Type B pancreatic cell (in vitro differentiated cells): ENCODE measurements around the gene SCAP. TPM values are rescaled to one million over a fixed set of nuclear protein-coding genes. Genes with fewer than 3 reads are reported as not detected.

Experiments used
- DNase-seq: peaks from one replicate; pipeline ENCODE4 v3.0.0; 2021; ENCODE audit warnings: mixed read lengths; ENCODE audit not compliant: unreplicated experiment; ENCODE audit errors: extremely low spot score
- H3K27ac Mint-ChIP-seq: 2 replicates; pipeline ENCODE4 v1.8.0; 2021; ENCODE audit warnings: mild to moderate bottlenecking, mixed read lengths
- H3K27me3 Mint-ChIP-seq: 2 replicates; pipeline ENCODE4 v1.8.0; 2021; ENCODE audit warnings: mixed read lengths
- H3K36me3 Mint-ChIP-seq: 2 replicates; pipeline ENCODE4 v1.8.0; 2021; ENCODE audit warnings: mixed read lengths
- H3K4me1 Mint-ChIP-seq: one replicate; pipeline ENCODE4 v1.8.0; 2021; ENCODE audit warnings: mixed read lengths; ENCODE audit not compliant: unreplicated experiment
- H3K4me3 Mint-ChIP-seq: 2 replicates; pipeline ENCODE4 v1.8.0; 2021; ENCODE audit warnings: mild to moderate bottlenecking, mixed read lengths
- H3K9me3 Mint-ChIP-seq: 2 replicates; pipeline ENCODE4 v1.8.0; 2021; ENCODE audit warnings: mixed read lengths
- total RNA-seq: library from RNA; stranded (reverse); gene quantifications from 2 replicates; pipeline ENCODE4 v1.2.1, GENCODE V29; 2021; ENCODE audit warnings: low replicate concordance
- TF ChIP-seq, protein P1 (sequence below): fragments of 200-600 bp; sonication (generic); conservative IDR thresholded peaks from 2 replicates; pipeline ENCODE4 v1.5.0; 2021; ENCODE audit warnings: antibody characterized with exemption, mild to moderate bottlenecking

The SCAP gene
- total RNA-seq, 1 donor from 2014 or later, result 106 TPM

DNA sequence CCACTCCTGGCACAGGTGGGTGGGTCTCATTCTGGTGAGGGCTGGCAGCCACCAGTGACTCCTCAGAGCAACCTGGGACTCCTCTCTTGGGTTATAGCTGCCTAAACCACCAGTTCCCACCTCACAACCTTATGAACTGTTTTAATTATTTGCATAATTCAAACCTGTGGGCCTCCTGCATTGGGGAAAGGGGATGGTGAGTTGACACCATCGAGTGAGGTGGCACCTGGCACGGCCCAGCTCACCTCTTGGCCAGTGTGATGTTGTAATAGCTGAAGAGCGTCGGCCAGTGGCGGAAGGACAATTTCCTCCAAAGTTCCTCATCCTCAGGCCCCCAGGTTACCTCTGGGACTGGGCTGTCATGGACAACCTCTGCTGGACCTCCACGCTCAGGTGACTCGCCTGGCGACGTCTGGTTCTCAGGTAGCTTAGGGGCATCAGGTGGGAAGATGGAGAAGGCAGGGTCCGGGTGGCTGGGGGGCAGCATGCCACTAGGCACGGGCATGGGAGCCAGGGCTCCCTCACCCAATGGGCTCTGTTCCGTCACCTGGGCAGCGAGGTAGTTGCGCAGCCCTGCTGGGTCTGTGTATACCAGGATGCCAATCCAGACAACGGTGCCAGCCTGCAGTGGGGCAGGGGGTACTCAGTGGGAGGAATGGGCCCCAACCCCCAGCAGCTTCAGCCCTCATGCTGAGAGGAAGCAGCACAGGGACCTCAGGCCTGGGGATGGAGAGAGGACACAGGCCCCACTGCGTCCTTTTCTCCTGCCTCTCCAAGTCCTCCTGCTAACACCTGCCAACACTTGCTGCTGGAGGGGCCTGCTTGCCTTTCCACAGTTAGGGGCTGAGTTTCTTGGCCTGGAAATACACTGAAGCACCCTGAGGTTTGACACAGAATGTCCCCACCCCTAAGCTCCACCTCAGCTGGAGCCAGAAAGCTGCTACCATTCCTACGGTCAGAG lies 56.4 kb downstream of the SCAP start:
- H3K36me3 Mint-ChIP-seq, result peaks cover 9% of the 10 kb centered on the region
- H3K27ac Mint-ChIP-seq, result peak overlapping the region; percentile 50
- H3K27me3 Mint-ChIP-seq, result no peaks in the 10 kb centered on the region
- H3K9me3 Mint-ChIP-seq, result no peaks in the 10 kb centered on the region
- TF ChIP-seq, protein P1, sequence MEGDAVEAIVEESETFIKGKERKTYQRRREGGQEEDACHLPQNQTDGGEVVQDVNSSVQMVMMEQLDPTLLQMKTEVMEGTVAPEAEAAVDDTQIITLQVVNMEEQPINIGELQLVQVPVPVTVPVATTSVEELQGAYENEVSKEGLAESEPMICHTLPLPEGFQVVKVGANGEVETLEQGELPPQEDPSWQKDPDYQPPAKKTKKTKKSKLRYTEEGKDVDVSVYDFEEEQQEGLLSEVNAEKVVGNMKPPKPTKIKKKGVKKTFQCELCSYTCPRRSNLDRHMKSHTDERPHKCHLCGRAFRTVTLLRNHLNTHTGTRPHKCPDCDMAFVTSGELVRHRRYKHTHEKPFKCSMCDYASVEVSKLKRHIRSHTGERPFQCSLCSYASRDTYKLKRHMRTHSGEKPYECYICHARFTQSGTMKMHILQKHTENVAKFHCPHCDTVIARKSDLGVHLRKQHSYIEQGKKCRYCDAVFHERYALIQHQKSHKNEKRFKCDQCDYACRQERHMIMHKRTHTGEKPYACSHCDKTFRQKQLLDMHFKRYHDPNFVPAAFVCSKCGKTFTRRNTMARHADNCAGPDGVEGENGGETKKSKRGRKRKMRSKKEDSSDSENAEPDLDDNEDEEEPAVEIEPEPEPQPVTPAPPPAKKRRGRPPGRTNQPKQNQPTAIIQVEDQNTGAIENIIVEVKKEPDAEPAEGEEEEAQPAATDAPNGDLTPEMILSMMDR, result no peak
- no peak for DNase-seq
- peaks cover 7% of the 10 kb centered on the region for H3K4me1 Mint-ChIP-seq
- H3K4me3 Mint-ChIP-seq, result no peak overlapping the region

GRCh38 chr3:47418167-47419082 lies 57.3 kb downstream of the SCAP start:
- no peak for DNase-seq
- Mint-ChIP-seq H3K27ac (peak overlapping the region; percentile 50), H3K4me3 (no peak overlapping the region), H3K4me1 (peaks cover 7% of the 10 kb centered on the region), H3K27me3 (no peaks in the 10 kb centered on the region), H3K9me3 (no peaks in the 10 kb centered on the region), H3K36me3 (peaks cover 10% of the 10 kb centered on the region)
- TF ChIP-seq, protein P1, result peak; percentile 49

DNA sequence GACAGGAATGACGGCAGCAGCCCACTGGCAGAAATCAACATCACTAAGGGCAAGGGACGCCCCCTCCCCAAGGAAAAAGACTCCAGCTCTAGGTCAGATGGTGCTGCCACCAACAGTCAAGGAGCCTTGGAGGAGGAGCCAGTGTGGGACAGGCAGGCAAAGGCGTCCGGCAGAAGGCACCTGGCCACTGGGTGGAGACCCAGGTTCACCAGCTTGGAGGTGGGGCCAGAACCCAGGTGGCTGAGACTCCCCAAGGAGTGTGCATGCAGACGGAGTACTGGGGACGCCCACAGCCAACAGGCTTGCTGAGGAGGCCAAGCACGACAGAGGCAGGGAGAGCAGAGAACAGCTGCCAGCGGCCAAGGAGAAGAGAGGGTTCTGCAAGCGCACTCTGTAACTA lies 59.7 kb downstream of the SCAP start:
- Mint-ChIP-seq H3K9me3 (no peaks in the 10 kb centered on the region), H3K36me3 (peaks cover 16% of the 10 kb centered on the region)

GRCh38 chr3:47414666-47415587 lies 60.8 kb downstream of the SCAP start:
- TF ChIP-seq, protein P1, result no peak
- H3K27me3 Mint-ChIP-seq, result no peaks in the 10 kb centered on the region
- DNase-seq, result no peak
- H3K36me3 Mint-ChIP-seq, result peaks cover 14% of the 10 kb centered on the region
- H3K4me3 Mint-ChIP-seq, result no peak overlapping the region
- peak overlapping the region; percentile 41 for H3K27ac Mint-ChIP-seq
- H3K9me3 Mint-ChIP-seq, result no peaks in the 10 kb centered on the region
- H3K4me1 Mint-ChIP-seq, result peaks cover 4% of the 10 kb centered on the region

More for the DNA sequence above, 59.7 kb downstream of the SCAP start:
- Mint-ChIP-seq H3K27me3 (no peaks in the 10 kb centered on the region), H3K4me1 (peaks cover 7% of the 10 kb centered on the region), H3K27ac (peak overlapping the region; percentile 51), H3K4me3 (no peak overlapping the region)
- TF ChIP-seq, protein P1, result no peak
- no peak for DNase-seq

DNA sequence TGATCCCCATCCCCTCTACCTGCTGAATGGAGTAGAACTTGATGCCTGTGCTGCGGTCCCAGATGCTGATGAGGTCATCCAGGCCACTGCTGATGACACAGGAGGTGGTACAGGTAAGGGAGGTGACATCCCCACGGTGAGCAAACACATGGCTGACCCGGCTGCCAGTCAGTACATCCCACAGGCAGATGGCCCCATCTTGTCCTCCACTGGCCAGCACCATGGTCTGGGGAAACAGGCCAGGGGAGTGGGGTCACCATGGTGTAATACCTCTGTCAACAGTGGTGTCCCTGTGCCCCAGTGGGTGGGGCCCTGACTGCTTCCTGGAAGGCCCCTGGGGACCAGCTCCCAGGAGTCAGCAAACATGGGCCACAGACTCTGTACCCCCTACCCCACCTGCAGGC lies 61.6 kb downstream of the SCAP start:
- Mint-ChIP-seq H3K4me1 (peaks cover 4% of the 10 kb centered on the region), H3K27ac (no peak overlapping the region), H3K9me3 (no peaks in the 10 kb centered on the region), H3K4me3 (no peak overlapping the region), H3K27me3 (no peaks in the 10 kb centered on the region), H3K36me3 (peaks cover 14% of the 10 kb centered on the region)
- TF ChIP-seq, protein P1, result no peak
- no peak for DNase-seq
